Measurements from ENCODE around the gene KIF18B.
"Not testable (repeated sequence)": the region's sequence is repeated elsewhere in the genome, so short reads cannot be mapped to it uniquely, and the experiment has no call there.

The KIF18B gene

GRCh38 chr17:44969144-44969780, 21.7 kb upstream of the KIF18B start:
- DNase-seq (ENCODE audit: low read depth) = no peak

- peak; percentile 77 for DNase-seq (ENCODE audit: low read depth)
Observed at GRCh38 chr17:44968225-44969143, 20.9 kb upstream of the KIF18B start, which contains the start of gene C1QL1. C1QL1 (minus strand) TSS chr17:44968303; CDS start chr17:44968048, 255 bp downstream.

DNA sequence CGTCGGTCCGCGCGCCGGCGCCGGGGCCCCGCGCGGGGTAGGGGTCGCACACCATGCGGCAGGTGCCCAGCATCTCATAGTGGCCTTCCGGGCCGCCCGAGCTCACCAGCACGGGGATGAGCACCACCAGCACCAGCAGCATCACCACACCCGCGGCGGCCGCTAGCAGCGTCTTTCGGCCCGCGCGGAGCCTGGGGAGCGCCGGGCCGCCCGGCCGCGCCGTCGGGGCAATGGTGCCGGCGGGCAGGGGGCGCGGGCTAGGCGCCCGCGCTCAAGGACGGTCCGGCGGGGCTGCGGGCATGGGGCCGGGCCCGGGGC, 20.3 kb upstream of the KIF18B start:
- no peak for DNase-seq (ENCODE audit: low read depth)

- DNase-seq (ENCODE audit: low read depth) = no peak
Observed at GRCh38 chr17:44967026-44967906, 19.7 kb upstream of the KIF18B start.

DNA sequence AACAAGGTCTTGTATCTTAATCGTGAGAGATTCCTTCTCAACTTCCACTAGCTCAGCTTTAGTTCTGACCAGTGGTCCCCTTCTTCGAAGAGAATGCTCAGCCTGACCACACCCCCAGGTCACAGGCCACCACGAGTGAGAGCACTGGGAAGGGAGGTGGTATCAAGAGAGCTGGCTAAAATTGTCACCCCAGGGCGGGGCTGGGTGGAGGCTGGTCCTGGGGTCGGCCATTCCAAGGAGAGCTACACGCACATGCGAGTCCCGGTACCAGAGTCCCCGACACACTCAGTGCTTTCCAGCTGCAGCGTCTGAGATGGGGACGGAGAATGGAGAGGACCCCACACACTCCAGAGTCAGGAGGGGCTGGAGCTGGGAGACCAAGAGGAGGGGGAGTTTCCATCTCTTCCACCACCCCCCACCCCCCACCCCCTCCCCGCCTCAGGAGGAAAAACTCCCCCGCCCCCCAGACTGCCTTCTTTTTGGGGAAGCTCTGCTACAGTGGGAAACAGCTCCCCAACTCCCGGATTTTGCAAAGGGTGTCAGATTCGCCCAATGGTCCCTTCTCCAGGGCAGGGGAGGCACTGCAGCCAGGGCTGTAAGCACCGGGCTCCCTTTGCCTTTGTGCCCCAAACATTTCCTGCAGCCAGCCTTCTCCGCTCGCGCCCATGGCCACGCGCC, 18.9 kb upstream of the KIF18B start:
- no peak for DNase-seq (ENCODE audit: low read depth)

- DNase-seq (ENCODE audit: low read depth) = no peak
Observed at GRCh38 chr17:44965481-44966234, 18.1 kb upstream of the KIF18B start.

GRCh38 chr17:44961921-44962350, 14.4 kb upstream of the KIF18B start:
- DNase-seq (ENCODE audit: low read depth) = no peak

DNA sequence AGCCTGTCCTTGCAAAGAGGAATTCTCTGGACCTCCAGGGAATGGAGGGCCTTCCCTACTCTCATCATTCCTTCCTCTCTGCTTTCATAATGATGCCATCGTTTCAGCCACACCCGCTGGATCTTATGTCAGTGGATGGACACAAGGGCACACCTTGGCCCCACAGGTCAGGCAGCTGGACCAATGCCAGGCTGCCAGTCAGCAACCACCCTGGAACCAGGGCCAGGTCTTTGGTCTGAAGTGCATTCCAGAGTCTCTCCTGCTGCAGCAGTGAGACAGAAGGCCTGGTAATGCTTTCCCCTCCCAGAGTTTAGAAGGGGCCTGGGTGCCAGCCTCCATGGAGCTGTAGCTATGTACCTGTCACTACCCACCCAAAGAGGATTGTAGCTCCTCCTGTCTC, 13.1 kb upstream of the KIF18B start:
- no peak for DNase-seq (ENCODE audit: low read depth)

DNA sequence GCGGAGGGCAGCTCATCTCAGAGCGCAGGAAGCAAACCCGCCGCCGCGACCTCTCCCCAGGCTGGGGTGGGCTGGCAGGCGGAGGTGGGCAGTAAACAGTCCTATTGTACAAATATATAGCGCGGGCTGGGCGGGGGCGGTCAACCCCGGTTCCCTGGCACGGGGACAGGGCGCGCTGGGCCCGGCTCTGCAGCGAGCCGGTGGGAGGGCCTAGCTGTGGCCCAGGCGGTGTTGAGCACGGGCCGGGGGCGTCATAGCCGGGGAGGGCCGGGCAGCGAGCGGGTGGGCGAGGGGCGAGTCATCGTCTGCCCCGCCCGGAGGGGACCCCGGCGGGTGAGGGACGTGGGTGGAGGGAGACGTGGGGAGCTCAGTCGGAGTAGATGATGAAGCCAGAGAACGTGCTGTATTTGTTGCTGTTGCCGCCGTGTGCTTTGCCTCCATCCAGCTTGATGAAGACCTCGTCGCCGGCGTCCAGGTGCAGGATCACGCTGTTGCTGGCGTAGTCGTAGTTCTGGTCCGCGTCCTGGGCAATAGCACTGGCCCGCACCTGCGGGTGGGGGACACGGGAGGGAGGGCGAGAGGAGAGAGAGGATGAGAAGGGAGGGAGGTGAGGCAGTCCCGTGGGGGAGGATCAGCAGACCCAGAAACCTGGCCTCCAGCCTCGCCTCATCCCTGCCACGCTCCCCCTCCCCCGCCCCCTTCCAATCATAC, 12.4 kb upstream of the KIF18B start:
- no peak for DNase-seq (ENCODE audit: low read depth)

GRCh38 chr17:44956998-44957981, 9.7 kb upstream of the KIF18B start:
- DNase-seq (ENCODE audit: low read depth) = no peak

- peak; percentile 91 for DNase-seq (ENCODE audit: low read depth)
Observed at GRCh38 chr17:44955674-44956425, 8.3 kb upstream of the KIF18B start.

- DNase-seq (ENCODE audit: low read depth) = no peak
Observed at GRCh38 chr17:44952946-44953475, 5.4 kb upstream of the KIF18B start.

GRCh38 chr17:44948315-44948795, 782 bp upstream of the KIF18B start:
- no peak for DNase-seq (ENCODE audit: low read depth)

DNA sequence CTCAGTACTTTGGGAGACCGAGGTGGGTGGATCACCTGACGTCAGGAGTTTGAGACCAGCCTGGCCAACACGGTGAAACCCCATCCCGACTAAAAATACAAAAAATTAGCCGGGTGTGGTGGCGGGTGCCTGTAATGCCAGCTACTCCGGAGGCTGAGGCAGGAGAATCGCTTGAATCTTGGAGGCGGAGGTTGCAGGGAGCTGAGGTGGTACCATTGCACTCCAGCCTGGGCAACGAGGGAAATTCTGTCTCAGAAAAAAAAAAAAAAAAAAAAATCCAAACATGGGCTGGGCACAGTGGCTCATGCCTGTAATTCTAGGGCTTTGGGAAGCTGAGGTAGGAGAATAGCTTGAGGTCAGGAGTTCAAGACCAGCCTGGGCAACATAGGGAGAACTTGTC, 1.9 kb downstream of the KIF18B start:
- DNase-seq (ENCODE audit: low read depth) = not testable (repeated sequence)

DNA sequence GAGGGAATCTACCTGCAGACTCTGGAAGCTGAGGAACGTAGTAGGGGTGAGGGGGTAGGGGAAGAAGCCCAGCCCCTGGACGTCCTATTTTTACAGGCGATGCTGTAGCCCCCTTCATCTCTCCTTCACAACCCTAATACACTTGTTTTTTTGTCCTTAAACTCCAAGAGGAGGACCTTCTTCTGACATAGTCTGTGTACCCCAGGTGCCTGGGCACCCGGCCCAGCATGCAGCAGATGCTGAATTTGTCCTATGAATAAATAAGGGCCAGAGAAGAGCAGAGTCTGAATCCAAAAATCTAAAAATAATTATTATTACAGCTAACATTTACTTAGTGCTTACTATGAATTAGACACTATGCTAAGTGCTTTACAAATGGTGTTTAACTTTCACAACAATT, 5.1 kb downstream of the KIF18B start:
- no peak for DNase-seq (ENCODE audit: low read depth)

DNA sequence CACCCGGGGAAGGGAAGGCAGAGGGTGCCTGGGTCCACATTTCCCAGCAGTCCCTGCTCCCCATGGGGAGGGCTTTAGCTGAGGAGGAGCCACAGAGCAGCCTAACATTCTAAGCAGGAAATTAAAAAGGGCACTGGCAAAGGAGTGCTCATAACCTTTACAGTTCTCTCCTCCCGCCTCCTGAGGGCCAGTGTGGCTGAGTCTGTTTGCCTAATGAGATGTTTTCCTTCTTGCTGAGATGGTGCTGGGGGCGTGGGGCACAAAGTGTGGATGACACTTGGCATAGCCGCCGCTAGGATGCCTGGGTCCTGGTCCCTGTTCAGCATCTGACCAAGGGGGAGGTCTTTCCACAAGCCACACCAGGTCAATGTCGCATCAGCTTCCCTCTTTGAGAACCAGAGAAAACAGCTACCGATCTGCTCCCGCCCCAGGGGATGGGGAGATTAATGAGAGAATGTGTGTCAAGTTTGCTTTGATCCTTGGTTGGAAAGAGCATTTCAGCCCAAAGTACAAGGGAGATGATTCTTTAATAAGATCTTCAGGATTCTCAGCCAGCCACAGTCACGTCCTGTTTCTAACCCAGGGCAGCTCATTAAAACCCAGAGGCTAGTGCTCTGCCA, 5.8 kb downstream of the KIF18B start:
- DNase-seq (ENCODE audit: low read depth) = no peak

GRCh38 chr17:44940768-44941167, 6.8 kb downstream of the KIF18B start:
- peak; percentile 30 for DNase-seq (ENCODE audit: low read depth)

GRCh38 chr17:44940317-44940716, 7.3 kb downstream of the KIF18B start:
- peak; percentile 70 for DNase-seq (ENCODE audit: low read depth)
